Astrocyte (in vitro differentiated cells and primary cell): ENCODE results near the gene ATG2B.

Source experiments
- CTCF ChIP-seq: IDR thresholded peaks from 2 replicates; pipeline ENCODE4 v1.5.1; 2011; ENCODE audit warnings: low read depth, mild to moderate bottlenecking, inconsistent platforms, low read length, moderate library complexity; ENCODE audit not compliant: insufficient read depth
- EZH2 ChIP-seq: IDR thresholded peaks from 2 replicates; pipeline ENCODE4 v1.6.1; 2012; ENCODE audit warnings: mild to moderate bottlenecking, low read length, inconsistent platforms; ENCODE audit not compliant: insufficient read depth

GRCh38 chr14:96345669-96346068, 17.5 kb downstream of the ATG2B start:
- TF ChIP-seq CTCF: no peak
- TF ChIP-seq EZH2: no peak
